ENCODE data around the gene FBXO28.

The FBXO28 gene

GRCh38 chr1:224160171-224160682 is 46.3 kb downstream of the FBXO28 start:
- DNase-seq, result no peak

GRCh38 chr1:224162768-224163167 is 48.9 kb downstream of the FBXO28 start:
- no peak for DNase-seq

GRCh38 chr1:224163311-224163710 is 49.4 kb downstream of the FBXO28 start:
- no peak for DNase-seq

GRCh38 chr1:224168859-224169380 is 55.0 kb downstream of the FBXO28 start:
- peak; percentile 96 to 97 for DNase-seq

GRCh38 chr1:224169718-224170270 is 55.9 kb downstream of the FBXO28 start:
- DNase-seq, result no peak

- no peak for DNase-seq
These were observed 56.4 kb downstream of the FBXO28 start for GRCh38 chr1:224170343-224170742.

GRCh38 chr1:224170748-224171478 is 57.0 kb downstream of the FBXO28 start:
- peak; percentile 58 to 70 for DNase-seq

- DNase-seq, result no peak
These were observed 58.3 kb downstream of the FBXO28 start for GRCh38 chr1:224172229-224172628.

- DNase-seq, result no peak
These were observed 59.6 kb downstream of the FBXO28 start for GRCh38 chr1:224173523-224173922.

- DNase-seq, result no peak
These were observed 61.7 kb downstream of the FBXO28 start for GRCh38 chr1:224175617-224176016.

GRCh38 chr1:224177356-224177999 is 63.6 kb downstream of the FBXO28 start:
- DNase-seq, result no peak

- no peak for DNase-seq
These were observed 65.0 kb downstream of the FBXO28 start for GRCh38 chr1:224178894-224179293.

GRCh38 chr1:224180783-224181452 is 67.0 kb downstream of the FBXO28 start:
- no peak for DNase-seq

- no peak for DNase-seq
These were observed 67.5 kb downstream of the FBXO28 start for GRCh38 chr1:224181453-224181810.

GRCh38 chr1:224182057-224182865 is 68.3 kb downstream of the FBXO28 start:
- DNase-seq, result peak in 1 of 2 experiments; percentile 51

- peak; percentile 73 to 76 for DNase-seq
These were observed 69.1 kb downstream of the FBXO28 start, which contains the start of gene DEGS1 for GRCh38 chr1:224182866-224183590. TSS of gene DEGS1 (plus strand) at chr1:224183240. CDS start at chr1:224183337, 97 bp downstream.

GRCh38 chr1:224183591-224184312 is 69.8 kb downstream of the FBXO28 start:
- DNase-seq, result peak in 1 of 2 experiments; percentile 53

GRCh38 chr1:224185208-224185607 is 71.3 kb downstream of the FBXO28 start:
- DNase-seq, result no peak

- DNase-seq, result no peak
These were observed 74.4 kb downstream of the FBXO28 start for GRCh38 chr1:224188286-224188685.

- no peak for DNase-seq
These were observed 75.7 kb downstream of the FBXO28 start for GRCh38 chr1:224189561-224189960.

All from AML-193 (cell line).